ENCODE results near the gene STAT1.

The STAT1 gene

DNA sequence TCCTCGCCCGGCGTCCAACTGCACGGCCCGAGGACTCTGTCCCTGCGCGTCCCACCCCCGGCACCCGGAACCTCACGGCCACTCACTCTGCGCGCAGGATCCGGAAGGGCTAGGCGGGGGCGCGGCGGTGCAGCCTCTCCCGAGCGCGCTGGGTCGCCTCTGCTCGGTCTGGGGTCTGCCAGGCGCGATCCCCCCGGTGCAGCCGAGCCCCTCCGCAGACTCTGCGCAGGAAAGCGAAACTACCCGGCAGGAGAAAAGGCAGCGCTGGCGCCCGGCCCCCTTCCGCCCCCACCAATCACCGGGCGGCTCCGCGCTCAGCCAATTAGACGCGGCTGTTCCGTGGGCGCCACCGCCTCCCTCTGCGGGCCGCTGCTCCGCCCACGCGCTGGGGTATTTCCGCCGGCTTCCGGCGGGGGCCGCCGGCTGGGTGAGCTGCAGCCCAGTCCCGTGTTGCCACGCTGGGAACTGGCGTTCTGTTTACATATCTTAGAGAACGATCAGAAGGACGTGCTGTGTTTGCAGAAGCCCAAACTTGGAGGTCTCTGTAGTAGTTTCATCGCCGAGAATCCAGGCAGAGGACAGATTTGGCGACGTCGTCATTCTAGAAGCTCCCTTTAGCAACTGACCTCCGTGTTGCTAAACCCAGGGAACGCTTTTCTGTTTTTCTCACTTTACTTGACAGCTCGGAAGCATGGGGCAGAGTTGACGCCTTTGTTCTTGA, at the start of gene STAT1:
Gene STAT1, minus strand, starts transcription at position 240 of the 721 bp plus-strand sequence. CDS start 4,168 bp downstream, outside the sequence.
- peak; percentile 92 for DNase-seq

DNA sequence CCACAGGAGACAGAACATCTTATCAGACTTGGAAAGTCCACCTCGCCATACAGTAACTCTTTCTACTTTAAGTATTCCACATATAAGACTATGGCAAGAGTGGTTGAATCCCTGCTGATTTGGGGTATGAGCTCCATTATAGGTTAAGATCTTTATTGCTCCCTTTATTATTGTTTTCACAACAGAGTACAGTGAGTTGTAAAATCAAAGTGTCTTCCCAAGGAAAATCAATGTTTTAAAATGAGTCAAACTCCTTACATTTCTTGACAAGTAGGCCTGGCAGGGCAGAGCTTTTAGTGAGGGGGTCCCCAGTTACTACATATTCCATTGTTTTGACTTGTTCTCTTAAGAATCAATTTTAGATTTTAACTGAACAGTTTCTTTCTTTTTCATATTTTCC, 49.6 kb upstream of the STAT1 start:
- DNase-seq, result no peak

DNA sequence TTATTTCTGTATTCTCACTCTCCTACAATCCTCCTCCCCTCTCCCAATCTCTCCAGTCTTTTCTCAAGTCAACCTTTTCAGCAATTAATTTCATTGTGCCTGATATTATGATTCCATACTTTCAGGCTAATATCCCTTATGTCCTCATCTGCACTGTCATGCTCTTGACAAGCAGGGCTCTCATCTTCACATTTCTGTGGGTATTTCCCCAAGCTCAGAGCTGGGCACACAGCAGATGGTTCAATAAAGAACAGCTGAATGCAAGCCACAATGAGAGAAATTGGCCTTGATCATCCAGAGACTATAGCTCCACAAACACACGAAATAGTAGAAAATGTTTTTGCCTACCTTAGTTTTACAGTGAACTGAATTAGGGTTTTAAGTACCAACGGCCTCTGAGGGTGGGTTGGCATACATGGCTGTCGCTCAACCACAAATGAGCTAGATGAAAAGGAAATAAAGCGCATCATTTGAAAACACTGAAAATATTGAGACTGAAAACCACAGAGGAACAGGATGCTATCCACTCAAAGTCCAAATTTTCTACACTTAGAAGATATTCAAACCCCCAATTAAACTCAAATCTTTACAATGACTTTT, 47.5 kb upstream of the STAT1 start:
- no peak for DNase-seq

DNA sequence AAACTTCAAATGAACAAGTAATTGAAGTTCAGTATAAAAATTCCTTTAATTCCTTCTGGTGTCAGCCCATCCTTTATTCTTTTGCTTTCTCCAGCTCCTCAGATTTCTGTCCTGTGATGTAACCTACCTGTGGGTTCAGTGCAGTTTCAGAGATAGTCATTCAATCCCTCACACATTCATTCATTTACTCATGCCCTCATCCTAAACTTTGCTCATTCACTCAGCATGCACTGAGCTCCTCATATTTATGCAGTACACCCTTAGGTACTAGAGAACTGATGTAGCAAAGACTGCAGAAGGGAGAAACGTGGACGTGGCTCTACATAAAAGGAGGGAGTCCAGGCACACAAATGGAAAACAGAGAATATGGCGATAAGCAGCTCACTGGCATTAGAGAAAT, 45.3 kb upstream of the STAT1 start:
- DNase-seq, result no peak

DNA sequence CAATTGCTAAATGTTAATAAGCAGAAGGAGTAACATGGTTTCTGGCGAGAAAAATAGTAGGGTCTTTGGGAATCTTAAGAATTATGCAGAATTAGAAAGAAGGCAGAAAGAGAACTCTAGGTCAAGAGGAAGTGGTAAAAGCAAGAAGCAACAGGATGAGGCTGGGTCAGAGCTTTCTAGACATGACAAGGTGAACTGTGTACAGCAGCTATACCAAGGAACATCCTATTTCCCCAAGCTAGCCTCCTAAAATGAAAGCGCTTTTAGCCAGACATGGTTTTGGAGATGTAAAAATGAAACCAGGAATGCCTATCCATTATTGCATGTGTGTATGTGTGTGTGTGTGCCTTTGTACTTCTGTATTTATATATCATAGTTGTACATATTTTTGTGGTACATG, 42.3 kb upstream of the STAT1 start:
- DNase-seq, result no peak

DNA sequence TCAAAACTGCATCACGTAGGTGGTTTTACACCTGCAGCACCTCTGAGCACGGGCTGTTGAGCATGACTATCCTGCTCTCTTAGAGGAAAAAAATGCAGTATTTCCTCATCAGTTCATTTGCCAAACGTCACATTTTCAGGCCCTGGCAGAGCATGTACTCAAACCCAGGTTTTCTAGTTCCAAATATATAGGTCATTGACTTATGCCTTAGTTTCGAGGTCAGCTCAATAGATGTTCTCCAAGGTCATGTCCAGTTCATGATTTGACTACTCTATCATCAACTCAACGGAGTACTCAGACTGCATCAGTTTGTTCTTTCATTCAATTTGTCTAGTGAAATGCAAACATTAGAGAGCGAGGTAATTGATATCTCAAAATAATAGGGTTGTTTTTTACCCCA, 39.3 kb upstream of the STAT1 start:
- no peak for DNase-seq

DNA sequence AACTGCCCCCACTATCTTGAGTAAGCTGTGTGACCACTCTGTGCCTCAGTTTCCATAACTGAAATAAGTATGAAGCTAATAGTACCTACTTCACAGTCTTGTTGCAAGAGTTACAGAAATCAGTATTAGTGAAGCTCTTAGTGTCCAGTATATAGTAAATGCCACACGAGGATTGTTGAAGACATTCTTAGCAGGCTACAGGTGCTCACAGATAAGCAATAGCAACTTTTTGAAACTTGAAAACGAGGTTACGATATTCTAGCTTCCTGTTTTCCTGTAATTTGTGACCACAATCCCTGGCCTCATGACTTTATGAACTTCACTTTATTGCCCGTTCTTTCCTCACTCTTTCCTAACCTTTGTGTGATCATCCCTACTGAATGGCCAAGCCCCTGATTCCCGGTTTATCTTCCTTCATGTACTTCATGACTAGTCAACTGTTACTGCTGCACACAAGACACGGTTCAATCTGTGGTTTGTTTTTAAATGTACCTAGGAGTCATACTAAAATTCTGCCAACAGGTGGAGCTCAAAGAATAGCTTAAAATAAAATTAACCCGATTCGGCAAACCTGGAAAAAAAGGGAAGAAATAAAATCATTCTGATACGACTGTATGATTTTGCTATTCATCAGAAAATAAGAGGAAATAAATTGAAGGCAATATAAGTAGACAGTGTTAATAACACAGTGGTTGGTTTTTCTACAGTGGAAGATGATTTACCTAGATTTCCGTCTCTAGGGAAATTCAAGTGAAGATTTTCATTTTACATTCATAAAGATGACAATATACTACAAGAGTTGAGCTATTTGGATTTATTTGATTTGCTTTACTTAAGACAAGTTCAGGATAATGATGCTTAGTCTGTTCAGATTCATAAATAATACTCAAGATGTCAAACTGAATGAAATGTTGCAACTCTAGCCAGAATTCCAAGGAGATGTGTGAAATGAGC, 38.1 kb upstream of the STAT1 start:
- DNase-seq, result peak; percentile 77

DNA sequence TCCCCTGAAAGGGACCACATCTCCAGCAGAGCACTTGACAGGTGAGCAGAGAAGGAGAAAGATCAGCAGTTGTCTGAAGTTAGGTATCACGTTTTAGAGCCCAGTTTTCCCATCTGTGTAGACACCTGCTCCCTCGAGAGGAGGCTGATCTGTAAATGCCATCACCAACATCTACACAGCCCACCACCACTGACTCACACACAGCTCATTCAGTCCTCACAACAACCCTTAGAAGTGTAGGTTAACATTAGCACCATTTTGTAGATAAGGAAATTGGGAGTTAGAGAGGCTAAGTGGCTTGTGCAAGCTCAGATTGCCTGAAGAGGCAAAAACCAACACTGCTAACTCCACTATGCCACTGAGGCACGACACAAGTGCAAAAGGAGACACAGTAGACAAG, 37.2 kb upstream of the STAT1 start:
- DNase-seq, result no peak

DNA sequence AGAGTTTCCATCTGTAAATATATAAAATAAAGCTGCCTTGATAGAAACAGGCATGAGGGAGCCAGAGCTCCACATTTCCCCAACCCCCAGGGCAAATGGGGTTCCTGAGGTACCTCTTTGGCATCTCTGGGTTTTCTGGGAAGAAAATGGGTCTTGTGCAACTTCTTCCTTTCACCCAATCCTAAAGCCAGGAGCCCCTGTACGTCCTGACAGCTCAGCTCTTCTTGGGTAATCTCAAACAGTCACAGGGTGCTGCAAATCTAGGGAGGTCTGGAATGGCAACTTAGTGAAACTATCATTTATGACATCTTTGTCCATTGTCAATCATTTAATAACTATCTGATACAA, 36.6 kb upstream of the STAT1 start:
- DNase-seq, result peak; percentile 91

DNA sequence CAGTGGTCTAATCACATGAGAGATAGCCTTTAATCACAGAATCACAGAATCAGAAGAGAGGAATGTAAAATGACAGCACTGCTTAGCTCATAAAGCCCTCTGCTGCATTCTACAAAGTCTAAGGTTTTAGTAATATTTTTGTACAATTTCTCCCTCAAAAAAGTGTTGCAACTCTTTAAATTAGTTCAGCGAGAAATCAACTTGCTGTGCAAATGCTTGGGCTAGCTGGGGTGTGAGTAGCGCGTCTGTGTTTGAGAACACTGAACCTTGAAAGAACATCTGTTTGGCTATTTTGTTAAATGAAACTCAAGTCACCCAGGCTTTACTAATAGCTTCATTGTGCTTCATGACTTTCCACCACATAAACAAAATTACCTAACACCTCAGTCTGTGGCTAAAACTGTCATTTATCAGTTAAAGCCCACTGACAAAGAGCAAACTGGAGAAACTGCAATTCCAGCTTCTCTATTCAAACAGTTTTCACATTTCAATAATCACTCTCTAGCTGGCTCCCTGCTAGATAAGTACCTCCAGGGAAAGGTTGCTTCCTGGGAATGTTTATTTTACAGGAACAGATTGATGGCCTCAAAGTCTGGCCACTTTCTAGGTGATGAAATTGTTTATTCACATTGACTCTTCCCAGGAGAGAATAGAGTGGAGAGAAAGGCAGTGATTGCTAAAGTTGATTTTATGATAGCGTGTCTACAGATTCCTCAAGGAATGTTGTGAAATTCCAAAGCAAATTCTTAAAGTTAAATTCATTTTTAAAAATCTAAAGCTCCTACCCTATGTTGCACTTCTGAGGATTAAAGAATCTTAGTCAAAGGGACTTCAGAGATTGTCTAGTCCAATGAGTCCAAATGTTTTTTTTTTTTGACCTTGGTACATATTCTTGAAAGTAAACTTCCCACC, 36.0 kb upstream of the STAT1 start:
- peak; percentile 98 for DNase-seq

DNA sequence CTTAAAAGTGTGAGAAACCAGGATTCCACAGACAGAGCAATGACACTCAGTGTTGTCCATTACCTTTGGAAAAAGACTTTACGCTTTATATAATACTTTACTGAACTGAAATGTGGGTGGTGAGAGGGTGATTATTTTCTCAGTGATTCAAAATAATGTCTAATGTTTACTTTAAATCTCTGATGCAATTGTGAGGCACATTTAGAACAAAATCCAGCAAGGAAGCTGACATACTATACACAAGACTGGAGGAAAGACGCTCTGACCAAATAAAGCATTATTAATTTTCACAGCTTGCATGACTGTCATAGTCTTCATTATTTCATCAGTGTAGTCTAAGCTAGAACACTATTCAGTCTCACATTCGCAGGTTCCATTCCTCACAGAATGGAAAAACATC, 34.1 kb upstream of the STAT1 start:
- no peak for DNase-seq

DNA sequence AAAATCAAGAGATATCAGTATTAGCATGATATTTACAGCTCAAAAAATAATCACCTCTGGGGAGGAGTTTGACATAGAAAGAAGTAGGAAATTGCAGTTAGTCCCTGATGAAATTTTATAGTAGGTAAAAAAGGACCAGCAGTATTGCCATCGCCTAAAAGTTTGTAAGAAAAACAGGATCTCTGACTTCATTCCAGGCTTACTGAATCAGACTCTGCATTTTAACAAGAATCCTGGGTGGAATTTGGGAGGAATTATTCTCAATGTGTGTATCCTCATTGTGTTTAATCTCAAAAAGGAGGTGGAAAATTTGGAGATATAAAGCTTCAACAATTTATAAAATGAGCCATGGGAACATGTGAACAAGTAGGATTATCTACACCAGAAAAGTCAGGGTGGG, 31.2 kb upstream of the STAT1 start:
- DNase-seq, result peak; percentile 52

DNA sequence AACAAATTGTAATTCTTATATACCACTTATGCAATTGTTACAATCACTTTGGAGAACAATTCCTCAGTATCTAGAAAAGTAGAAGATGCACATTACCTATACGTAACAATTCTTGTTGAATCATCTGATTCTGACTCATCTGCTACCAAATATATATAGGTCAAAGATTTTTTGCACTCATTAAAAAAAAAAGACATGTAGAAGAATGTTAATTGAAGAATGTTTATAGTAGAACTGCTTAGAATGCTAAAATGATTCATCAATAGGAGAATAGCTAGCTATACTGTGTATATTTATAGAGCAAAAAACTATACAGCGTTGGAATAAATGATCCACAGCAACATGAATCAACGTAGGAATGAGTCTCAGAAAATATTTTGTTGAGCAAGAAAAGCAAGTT, 29.5 kb upstream of the STAT1 start:
- DNase-seq, result peak; percentile 81

DNA sequence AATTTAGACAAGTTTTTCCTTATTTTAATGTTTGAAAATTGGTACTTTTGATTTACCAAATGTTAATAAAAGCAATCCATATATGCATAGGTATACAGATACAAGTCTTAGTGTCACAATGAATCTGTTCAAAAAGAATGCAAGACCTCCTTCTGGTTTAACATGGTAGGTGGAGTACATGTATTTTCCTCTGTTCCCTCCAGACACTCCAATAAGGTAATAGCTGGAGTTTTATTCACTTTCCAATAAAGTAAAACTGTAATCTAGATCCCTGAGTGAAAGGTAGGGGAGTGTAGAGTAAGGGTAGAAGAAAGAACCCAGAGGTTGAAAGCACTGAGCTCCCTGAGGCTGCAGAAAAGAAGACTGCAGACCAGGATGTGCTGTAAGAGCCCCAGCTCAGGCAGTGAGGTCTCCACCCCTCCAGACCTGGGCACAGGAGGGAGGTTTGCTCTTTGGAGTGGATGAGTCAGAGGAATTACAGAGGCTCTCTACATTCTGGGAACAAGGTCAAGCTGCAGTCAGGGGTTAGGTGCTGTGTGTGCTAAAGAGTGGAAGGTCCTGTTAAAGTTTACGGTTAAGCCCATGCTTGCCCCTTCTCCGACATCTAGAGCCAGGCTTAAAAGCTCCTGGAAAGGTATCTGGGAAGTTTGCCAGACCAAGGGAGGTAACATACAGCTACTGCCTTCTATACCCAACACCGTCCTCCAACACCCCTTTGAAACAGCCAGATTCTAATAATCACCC, 27.6 kb upstream of the STAT1 start:
- peak; percentile 42 for DNase-seq

DNA sequence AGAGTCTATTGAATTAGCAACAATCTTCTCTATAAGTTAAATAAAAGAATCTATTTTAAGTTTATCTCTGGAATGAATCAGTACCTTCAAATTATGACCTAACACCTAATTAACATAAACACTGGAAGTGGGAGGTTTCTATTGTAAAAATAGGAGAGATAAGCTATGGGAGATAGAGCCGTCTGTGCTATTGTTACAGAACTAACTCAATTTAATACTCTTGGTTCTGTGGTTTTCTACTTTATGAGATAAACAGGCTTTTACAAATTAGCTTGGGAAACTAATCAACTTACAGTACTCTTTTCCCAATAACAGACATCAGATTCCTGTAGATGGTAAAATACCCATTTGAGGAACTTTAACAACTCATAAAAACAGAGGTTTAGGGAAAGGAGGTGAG, 25.6 kb upstream of the STAT1 start:
- DNase-seq, result no peak

DNA sequence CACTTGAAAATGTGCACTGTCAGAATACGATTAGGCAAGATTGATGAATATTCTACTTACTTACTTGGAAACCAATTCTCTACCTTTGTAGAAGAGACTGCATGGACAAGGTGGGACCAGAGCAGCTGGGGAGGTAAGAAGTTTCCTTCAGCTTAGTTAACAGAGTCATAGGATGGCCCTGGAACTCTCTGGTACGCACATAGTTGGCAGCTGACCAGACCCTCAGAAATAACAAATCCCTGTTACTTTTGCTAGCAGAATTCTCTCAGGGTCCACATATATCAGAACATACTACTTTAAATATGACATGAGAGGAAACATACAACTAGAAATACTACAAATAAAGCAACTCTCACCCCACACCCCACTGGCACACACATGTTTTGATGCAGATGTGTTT, 24.8 kb upstream of the STAT1 start:
- DNase-seq, result no peak

DNA sequence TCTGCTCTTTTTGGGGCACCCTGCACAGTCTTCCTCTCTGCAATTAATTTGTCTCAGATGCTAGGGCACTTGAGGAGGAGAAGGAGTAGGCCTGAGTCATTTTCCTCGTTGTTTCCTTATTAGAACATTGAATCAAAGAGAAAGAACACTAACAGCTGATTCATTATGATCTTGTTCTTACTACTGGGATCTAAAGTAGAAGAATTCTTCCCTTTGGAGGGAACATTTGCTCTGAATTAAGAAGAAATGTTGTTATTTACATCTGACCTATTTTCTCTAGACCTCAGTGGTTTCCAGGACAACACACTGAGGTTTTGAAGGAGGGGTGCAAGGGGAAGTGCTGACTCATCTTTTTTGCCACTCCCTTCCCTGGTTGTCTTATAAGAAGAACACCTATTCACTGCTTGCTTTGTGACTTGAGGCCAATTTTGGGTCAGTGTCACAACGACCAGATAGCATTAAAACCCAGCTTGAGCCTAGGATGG, 24.3 kb upstream of the STAT1 start:
- peak; percentile 73 for DNase-seq

DNA sequence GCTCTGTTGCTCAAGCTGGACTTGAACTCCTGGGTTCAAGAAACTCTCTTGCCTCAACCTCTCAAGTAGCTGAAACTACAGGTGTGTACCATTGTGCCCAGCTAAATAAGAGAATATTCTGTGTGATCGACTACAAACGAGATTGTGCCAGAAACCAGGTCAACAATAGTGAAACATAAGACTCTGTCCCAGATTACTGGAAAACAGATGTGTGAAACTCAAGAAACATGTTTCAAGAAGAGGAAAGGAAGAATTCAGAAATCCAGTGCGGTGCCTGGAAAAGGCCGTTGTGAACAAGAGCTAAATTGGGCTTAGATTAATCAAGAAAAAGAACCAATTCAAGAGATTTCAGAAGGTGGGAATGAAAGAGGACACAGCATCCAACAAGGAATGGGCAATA, 23.4 kb upstream of the STAT1 start:
- DNase-seq, result no peak

DNA sequence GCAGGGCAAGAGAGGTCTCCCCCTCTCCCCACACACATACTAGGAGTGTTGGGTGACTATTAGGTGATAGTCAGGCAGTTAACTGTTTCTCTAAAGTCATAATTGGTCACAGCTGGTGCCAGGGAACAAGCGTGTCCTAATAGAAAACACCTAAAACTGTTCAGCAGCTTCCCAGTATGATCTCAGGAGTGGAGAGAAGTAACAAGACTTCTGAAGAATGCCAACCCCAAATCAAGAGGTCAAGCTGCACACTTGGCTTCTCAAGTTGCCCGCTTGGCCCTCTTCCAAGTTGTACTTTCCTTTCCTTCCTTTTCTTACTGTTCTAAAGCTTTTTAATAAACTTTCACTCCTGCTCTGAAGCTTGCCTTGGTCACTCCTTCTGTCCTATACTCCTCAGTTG, 22.4 kb upstream of the STAT1 start:
- no peak for DNase-seq

DNA sequence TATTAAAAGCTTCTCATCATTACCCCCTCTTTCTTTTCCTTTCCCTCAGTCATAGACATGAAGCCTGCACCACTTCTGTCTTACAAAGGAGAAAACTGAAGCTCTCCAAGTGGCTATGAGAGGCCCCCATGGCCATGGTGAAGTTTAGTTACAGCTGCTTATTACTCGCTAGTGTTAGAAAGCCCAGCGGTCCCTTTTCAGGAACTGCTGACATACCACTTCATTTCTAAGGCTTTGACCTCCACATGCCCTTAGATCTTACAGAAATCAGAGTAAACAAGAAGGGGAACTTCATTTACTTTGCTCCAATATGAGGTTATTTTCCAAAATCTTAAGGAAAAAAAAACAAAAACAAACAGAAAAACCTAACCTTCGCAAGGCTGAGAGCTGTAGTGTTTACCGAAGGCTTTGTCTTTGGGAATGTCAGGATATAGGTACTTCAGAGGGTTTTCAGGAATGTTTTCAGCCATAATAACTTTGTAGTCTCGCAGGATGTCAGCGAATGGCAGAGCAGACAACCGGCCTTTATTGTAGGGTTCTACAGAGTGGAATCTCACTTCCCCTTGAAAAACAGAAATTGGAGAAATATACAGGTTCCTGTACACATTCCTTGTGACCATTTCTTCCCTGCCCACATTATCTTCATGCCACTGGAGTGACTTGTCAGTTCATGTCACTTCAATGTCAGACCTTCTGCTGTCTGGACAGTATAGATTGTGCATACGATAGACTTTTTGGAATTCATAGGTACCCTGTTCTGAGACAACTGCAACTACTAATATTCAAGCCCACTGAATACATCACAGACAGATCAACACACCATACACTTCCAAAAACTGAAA, 18.8 kb upstream of the STAT1 start:
- no peak for DNase-seq

DNA sequence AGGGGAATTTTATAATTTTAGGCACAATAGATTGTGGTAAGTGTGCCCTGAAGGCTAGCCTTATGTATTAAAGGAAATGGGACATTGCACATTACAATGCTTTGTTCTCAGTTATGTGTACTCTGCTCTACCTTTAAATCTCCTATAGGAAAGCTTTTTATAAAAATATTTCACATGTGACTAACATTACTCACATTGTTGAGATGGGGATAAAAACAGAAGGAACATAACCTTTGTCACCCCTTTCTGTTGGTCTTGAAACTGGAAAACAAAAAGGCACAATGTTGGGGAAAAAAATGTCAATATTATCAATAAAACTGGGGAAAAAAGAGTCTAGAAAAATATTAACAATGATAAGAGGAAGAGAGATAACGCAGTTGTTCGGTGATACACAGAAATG, 17.3 kb upstream of the STAT1 start:
- no peak for DNase-seq

Measured in fibroblast of upper back skin (primary cell).